Uterus (tissue), 2 donors: ENCODE data around the gene EOLA1.
"Not testable (repeated sequence)": the region's sequence is repeated elsewhere in the genome, so short reads cannot be mapped to it uniquely, and the experiment has no call there.

Experiments used
- CTCF ChIP-seq, 4 experiments: fragments of 200-600 bp in 2 of 4; fragments of 450-650 bp in 2 of 4; sonication (generic) in 2 of 4; IDR thresholded peaks; one replicate each; pipeline ENCODE4 v1.5.1; 2016 to 2019; ENCODE audit warnings: antibody characterized with exemption in 4 of 4, mild to moderate bottlenecking in 2 of 4, moderate library complexity in 1 of 4
- POLR2A ChIP-seq, 2 donors: fragments of 450-650 bp; IDR thresholded peaks; one replicate each; pipeline ENCODE4 v1.6.1; 2016; ENCODE audit warnings: antibody characterized with exemption in 2 of 2, mild to moderate bottlenecking in 1 of 2, moderate library complexity in 1 of 2

GRCh38 chrX:149590993-149591392 lies 50.2 kb downstream of the EOLA1 start:
- not testable (repeated sequence) for TF ChIP-seq POLR2A, CTCF (IDR thresholded peaks at IDR 0.05)
